Erythroblast (primary cell): ENCODE data around the gene COX6B2.
"Not testable (repeated sequence)": the region's sequence is repeated elsewhere in the genome, so short reads cannot be mapped to it uniquely, and the experiment has no call there.

ENCODE experiments used
- DNase-seq, 2 experiments: peaks; one replicate each; lab custom pipeline; 2025; lab: John Stamatoyannopoulos, UW
- GATA1 ChIP-seq: IDR thresholded peaks from 2 replicates; pipeline ENCODE4 v1.6.1; 2011; ENCODE audit warnings: low read depth, mild to moderate bottlenecking, control low read depth, low read length, moderate library complexity
- POLR2A ChIP-seq: IDR thresholded peaks from 2 replicates; pipeline ENCODE4 v1.6.1; 2011; ENCODE audit warnings: mild to moderate bottlenecking, low read length

Gene COX6B2, protein sequence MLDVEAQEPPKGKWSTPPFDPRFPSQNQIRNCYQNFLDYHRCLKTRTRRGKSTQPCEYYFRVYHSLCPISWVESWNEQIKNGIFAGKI

DNA sequence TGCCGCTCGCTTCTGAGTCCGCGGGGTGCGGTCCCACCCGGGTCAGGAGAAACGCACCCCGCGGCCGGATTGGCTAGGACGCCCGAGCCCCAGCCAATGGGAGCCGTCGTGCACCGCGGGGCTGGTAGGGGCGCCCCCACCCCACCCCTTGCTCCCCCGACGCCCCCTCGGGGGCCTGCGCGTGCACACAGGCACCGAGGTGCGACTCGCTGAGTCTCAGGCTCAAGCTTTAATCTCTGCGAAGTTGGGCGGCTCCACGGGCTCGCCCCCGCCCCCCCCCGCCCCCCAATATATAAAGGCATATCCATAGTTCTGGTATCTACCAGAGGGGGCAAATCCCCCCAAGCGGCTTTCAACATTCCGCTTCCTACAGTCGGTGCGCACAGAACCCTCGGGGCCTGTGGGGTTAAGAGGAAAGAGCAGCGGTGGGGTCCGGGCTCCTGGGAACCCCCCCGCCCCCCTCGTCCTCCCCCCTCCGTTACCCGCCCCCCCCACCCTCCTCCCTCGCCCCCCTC is at the start of gene COX6B2:
COX6B2 (minus strand) TSS at position 22 of the 515 bp plus-strand sequence. CDS start 198 bp downstream, outside the sequence.
- DNase-seq, result peak in 1 of 2 experiments; percentile 31
- no peak for TF ChIP-seq POLR2A
- no peak for TF ChIP-seq GATA1

DNA sequence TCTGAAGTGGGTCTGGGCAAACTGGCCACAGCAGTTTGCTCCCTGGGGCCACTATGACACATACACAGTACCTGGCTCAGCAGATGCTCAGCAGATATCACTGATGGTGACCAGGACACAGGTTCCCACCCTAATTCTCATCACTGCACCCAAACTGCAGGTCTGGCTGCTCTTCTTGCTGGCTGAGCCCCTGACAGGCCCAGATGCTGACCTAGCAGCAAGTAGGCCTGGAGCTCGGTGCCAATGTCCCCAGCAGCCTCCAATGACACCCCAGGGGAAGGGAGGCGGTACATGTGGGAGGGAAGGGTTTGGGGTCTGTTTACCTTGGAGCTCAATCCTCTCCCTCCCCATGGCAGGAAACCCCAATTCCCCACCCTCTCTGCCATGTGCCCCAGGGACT is 48.0 kb upstream of the COX6B2 start:
- TF ChIP-seq GATA1 (no peak), POLR2A (no peak)
- DNase-seq, result no peak

DNA sequence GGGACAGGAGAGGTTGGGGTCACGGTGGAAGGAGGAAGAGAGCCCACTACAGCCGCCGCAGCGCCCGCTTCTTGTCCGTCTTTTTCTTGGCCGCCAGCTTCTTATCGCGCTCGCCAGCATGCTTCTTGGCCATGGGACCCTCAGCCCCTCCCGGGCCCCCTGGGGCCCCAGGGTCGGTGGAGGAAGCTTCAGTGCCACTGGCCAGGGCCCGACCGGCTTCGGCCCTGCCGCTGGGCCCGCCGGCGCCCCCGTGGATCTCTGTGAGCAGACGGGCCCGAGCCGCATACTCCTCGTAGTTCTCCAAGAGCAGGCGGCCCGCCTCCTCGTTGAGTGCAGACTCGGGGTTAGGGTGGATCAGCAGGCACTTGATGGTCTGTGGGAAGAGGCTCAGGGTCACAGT is 46.9 kb upstream of the COX6B2 start:
- DNase-seq, result not testable (repeated sequence)

DNA sequence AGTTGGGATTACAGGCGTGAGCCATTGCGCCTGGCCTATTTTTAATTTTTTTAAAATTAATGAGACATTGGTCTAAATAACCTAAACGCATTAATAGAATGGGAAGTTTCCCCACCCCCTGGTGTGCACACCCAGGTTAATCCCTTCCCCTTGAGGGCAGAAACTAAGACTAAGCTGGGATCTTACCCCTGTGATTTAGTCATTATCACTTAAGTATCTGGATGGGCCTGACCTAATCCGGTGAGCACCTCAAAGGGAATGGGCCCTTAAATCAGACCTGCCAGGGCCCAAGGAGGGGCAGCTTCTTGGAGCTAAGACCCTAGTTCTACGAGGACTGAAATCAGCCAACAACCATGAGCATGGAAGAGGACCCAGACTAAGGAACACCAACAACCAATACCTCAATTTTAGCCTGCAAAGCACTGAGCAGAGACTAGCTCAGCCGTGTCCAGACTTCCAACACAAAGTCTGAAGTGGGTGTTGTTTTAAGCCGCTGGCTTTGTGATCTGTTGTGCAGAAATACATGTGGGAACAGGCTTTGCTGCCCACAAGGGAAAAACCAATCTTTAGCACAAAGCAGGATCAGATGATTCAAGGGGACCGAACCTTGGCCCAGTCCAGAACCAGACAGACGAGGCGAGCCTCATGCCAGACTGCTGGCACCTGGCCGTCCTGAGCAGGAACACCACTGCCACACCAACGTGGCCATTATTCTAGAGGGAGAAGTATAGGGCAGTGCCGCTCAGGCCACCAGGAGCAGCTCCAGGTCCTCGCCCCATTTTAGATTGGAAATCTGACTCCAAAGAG is 46.0 kb upstream of the COX6B2 start:
- TF ChIP-seq GATA1 (no peak), POLR2A (no peak)
- no peak for DNase-seq

DNA sequence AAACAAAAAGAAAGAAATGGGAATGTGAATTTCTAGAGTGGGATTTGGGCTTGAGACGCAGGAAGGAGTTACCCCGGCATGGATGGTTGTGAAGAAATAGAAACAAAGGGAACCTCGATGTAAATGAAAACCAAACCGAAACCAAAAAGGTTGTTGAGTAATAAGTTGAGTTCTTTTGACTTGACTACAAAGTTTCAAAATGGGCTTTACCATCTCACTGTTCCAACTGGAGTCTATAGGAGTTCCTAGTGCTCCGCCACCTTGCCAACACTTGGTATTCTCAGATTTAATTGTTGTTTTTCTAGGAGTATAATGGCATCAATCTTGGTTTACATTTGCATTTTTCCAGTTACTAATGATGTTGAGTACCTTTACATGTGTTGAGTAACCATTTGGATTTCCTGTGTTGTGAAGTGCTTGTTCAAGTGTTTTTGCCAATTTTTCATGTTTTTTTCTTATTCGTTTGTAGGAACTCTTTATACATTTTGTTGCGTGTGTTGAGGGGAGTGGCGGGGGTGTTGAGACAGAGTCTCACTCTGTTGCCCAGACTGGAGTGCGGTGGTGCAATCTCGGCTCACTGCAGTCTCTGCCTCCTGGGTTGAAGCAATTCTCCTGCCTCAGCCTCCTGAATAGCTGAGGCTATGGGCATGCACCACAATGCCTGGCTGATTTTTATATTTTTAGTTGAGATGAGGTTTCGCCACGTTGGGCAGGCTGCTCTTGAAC is 43.8 kb upstream of the COX6B2 start:
- no peak for DNase-seq
- TF ChIP-seq POLR2A (no peak), GATA1 (no peak)

DNA sequence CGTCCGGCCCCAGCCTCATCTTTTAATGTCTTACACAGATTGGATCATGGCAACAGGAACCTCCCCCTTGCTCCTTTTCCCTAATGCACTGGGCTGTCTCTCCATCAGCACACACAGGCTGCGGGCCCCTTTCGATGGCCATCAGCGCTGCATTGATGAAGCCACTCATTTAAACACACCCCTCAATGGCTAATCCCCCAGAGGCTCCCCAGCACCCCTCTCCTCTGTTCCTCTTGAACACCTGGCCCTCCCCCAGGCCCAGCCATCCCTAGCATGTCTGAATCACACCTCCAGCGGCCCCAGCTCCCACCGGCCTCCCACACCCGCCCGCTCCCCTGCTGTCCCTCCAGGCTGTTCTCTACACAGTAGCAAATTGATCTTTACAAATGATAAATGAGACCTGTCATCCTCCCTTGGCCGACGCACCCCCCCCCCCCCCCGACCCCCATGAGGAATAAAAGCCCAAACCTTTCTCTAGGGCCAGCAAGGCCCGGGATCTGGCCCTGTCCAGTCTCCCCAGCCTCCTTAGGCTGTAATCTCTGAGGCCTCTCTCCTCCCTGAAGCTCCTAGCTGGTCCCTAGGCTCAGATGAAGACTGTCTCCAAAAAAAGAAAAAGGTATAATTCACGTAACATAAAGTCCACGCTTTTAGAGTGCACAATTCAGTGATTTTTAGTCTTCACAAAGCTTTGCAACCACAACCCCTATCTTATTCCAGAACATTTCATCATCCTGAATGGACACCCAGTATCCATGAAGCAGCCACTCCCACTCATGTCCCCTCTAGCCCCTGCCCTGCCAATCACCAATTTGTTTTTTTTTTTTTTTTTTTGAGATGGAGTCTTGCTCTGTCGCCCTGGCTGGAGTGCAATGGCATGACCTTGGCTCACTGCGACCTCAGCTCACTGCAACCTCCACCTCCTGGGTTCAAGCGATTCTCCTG is 38.6 kb upstream of the COX6B2 start:
- TF ChIP-seq GATA1, result no peak
- no peak for TF ChIP-seq POLR2A
- no peak for DNase-seq

DNA sequence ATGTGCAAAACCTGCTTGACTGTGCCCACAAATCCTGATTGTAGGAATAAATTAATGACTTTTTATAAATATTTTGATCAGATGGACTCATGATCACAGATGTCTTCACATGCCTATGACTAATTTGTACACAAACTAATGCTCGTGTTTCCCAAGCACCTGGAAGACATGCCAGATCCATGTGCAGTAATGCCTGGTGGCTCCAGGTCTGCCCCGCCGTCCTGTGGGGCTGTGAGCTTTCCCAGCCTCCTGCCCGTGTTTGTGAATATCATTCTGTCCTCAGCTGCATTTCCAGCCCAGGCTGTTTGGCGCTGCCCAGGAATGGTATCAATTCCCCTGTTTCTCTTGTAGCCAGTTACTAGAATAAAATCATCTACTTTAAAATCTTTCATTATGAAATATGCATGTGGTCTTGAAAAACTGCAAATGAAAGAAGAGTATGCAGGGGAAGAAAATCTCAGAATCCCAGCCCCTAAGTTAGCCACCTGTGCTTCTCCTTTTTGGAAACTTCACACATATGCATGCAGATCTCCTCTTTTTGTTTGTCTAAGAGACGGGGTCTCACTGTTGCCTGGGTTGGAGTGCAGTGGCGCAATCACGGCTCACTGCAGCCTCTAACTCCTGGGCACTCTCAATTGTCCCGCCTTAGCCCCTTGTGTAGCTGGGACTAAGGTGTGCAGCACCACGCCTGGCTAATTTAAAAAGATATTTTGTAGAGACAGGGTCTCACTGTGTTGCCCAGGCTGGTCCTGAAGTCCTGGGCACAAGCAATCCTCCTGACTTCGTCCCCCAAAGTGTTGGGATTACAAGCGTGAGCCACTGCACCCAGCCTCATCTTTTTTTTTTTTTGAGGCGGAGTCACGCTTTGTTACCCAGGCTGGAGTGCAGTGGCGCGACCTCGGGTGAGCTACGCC is 37.4 kb upstream of the COX6B2 start:
- no peak for DNase-seq
- TF ChIP-seq POLR2A, result no peak
- TF ChIP-seq GATA1, result no peak

DNA sequence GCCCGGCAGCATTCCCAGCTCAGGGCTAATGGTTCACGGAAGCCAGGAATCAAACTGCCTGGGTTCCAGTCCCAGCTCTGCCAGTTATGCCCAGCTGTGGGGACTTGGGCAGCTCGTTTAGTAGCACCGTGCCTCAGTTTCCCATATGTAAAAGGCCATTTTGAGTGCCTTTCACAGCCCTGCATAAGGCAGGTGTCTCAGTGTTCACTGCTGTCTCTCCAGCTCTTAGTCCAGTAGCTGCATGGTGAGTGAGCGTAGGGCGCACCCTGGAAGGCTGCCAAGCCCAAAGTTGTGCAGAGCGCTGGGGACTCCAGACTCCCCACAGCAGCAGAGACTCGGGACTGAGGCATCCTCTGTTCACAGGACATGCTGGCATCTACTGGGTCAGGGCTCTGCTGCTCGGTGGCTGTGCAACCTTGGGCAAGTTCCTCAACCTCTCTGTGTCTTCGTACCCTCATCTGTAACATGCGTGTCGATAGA is 36.7 kb upstream of the COX6B2 start:
- no peak for TF ChIP-seq GATA1
- peak; percentile 16 for TF ChIP-seq POLR2A
- peak; percentile 39 to 48 for DNase-seq

DNA sequence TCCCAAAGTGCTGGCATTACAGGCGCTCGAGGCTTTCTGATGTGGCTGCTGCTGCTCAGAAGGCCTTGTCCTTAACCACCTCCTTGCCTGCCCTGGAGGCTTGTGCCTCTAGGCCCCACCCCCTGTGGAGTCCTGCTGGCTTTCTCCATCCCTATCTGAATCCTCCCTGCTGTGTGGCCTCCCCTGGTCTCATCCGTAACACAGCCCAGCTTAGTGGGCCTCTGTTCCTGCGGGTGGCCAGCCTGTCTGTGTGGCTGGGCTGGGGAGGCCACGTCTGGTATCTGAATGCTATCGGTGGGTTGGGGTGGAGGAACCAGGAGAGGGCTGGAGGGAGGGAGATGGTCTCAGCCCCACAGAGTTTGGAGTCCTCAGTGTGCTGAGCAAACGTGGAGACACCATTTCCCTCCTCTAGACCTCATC is 36.0 kb upstream of the COX6B2 start:
- TF ChIP-seq POLR2A (peak; percentile 6), GATA1 (no peak)
- no peak for DNase-seq

DNA sequence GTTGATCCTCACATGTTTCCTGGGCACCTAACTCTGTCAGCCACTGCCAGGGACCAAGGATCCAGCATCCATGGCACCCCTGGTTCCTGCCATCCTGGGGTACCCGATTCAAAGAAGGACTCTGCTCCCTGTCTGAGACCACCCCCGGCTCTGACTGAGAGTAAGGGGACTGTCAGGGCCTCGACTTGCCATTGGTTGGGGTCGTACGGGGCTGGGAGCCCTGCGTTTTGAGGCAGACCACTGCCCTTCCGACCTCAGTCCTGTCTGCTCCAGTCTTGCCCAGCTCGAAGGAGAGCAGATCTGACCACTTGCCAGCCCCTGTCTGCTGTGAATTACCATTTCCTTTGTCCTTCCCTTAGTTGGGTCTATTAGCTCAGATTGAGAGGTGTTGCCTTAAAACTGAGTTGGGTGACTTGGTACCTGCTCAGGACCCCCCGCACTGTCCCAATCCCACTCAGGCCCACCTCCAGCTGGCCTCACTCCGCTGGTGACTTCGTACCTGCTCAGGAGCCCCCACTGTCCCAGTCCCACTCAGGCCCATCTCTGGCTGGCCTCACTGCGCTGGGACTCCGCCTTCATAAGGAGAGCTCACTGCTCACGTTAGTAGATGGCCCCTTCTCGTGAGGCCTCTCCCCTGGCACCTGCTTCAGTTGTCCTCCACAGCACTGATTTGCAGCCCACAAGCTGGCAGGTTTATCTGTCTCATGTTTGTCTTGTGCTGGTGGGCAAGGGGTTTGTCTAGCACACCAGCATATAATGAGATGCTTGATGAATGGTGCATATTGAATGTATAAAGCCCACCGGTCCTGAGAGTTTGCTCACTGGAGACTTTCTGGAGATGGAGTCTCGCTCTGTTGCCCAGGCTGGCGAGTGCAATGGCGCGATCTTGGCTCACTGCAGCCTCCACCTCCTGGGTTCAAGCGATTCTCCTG is 35.1 kb upstream of the COX6B2 start:
- TF ChIP-seq GATA1 (no peak), POLR2A (peak; percentile 40)

More for the DNA sequence above, 35.1 kb upstream of the COX6B2 start:
- DNase-seq, result no peak
